Tibial artery (tissue), 4 donors: ENCODE measurements around the gene SPATC1L.
"Not testable (repeated sequence)": the region's sequence is repeated elsewhere in the genome, so short reads cannot be mapped to it uniquely, and the experiment has no call there.

Experiments
- DNase-seq, 2 donors: peaks; one replicate each; pipeline ENCODE4 v3.0.0-alpha.2; 2019
- H3K27ac ChIP-seq, 2 donors: fragments of 200-600 bp; sonication (generic) in 1 of 2; 1 replicate in 1 of 2; 2 replicates in 1 of 2; pipeline ENCODE4 v1.5.1; 2018 to 2019; ENCODE audit warnings: mild to moderate bottlenecking in 1 of 2
- H3K27me3 ChIP-seq, 2 donors: fragments of 200-600 bp; sonication (generic) in 1 of 2; one replicate each; pipeline versions ENCODE4 v1.5.1 to v1.6.0; 2016 to 2019
- H3K36me3 ChIP-seq, 3 donors: fragments of 200-600 bp; sonication (generic) in 2 of 3; one replicate each; pipeline ENCODE4 v1.5.1; 2016 to 2019; ENCODE audit warnings: mild to moderate bottlenecking in 2 of 3
- H3K4me1 ChIP-seq, 4 donors: fragments of 200-600 bp; sonication (generic) in 2 of 4; 1 replicate in 3 of 4; 2 replicates in 1 of 4; pipeline ENCODE4 v1.5.1; 2016 to 2019
- H3K4me3 ChIP-seq, 2 donors: fragments of 200-600 bp; sonication (generic) in 1 of 2; 1 replicate in 1 of 2; 2 replicates in 1 of 2; pipeline ENCODE4 v1.5.1; 2018 to 2019; ENCODE audit warnings: mild to moderate bottlenecking in 2 of 2
- H3K9me3 ChIP-seq, 3 donors: fragments of 200-600 bp; sonication (generic) in 1 of 3; one replicate each; pipeline ENCODE4 v1.5.1; 2016 to 2019
- CTCF ChIP-seq, 2 experiments: fragments of 200-600 bp in 1 of 2; fragments of 450-650 bp in 1 of 2; IDR thresholded peaks; one replicate each; pipeline ENCODE4 v1.5.1; 2017 to 2019; ENCODE audit warnings: antibody characterized with exemption in 2 of 2, mild to moderate bottlenecking in 1 of 2, moderate library complexity in 1 of 2
- intact Hi-C: fragments of 100-400 bp; cut with DNase I; formaldehyde crosslinking; loops from one replicate; pipeline ENCODE4 v1.15.0; 2023; ENCODE audit warnings: low total_unique reads

SPATC1L gene

GRCh38 chr21:46142582-46143473, 41.4 kb downstream of the SPATC1L start:
- intact Hi-C loops: loop anchor here (10.0 kb wide), 2 partner anchors 52 to 142 kb away; partner anchors contain the start of genes MCM3AP and YBEY
- TF ChIP-seq CTCF (IDR thresholded peaks at IDR 0.05): no peak
- Histone ChIP-seq H3K4me3 (no peak overlapping the region), H3K36me3 (no peaks in the 10 kb centered on the region), H3K27ac (no peak overlapping the region), H3K9me3 (no peaks in the 10 kb centered on the region), H3K27me3 (peaks cover 0 to 4% of the 10 kb centered on the region in 2 donors), H3K4me1 (peaks cover 0 to 10% (median 4%) of the 10 kb centered on the region in 4 donors)
- DNase-seq: peak in 1 of 2 donors; percentile 56

GRCh38 chr21:46141767-46142581, 42.3 kb downstream of the SPATC1L start:
- DNase-seq: peak in 1 of 2 donors; percentile 60
- TF ChIP-seq CTCF (IDR thresholded peaks at IDR 0.05): no peak
- Histone ChIP-seq H3K9me3 (no peaks in the 10 kb centered on the region), H3K27me3 (peaks cover 0 to 4% of the 10 kb centered on the region in 2 donors), H3K27ac (no peak overlapping the region), H3K36me3 (no peaks in the 10 kb centered on the region), H3K4me3 (no peak overlapping the region), H3K4me1 (peaks cover 0 to 10% (median 4%) of the 10 kb centered on the region in 4 donors)
- intact Hi-C loops: loop anchor here (10.0 kb wide), 2 partner anchors 53 to 143 kb away; partner anchors contain the start of genes MCM3AP and YBEY

GRCh38 chr21:46140352-46141003, 43.8 kb downstream of the SPATC1L start:
- intact Hi-C loops: loop anchor here (10.0 kb wide), 2 partner anchors 54 to 144 kb away; partner anchors contain the start of genes MCM3AP and YBEY
- not testable (repeated sequence) for H3K27me3 ChIP-seq, H3K9me3 ChIP-seq, H3K27ac ChIP-seq, DNase-seq, H3K36me3 ChIP-seq, H3K4me3 ChIP-seq
- H3K4me1 ChIP-seq: peaks cover 0 to 10% (median 4%) of the 10 kb centered on the region in 4 donors

GRCh38 chr21:46139686-46140085, 44.6 kb downstream of the SPATC1L start:
- Histone ChIP-seq H3K27me3 (peaks cover 0 to 4% of the 10 kb centered on the region in 2 donors), H3K4me1 (peaks cover 0 to 10% (median 4%) of the 10 kb centered on the region in 4 donors), H3K27ac (no peak overlapping the region), H3K4me3 (no peak overlapping the region), H3K9me3 (no peaks in the 10 kb centered on the region), H3K36me3 (no peaks in the 10 kb centered on the region)
- no peak for TF ChIP-seq CTCF (IDR thresholded peaks at IDR 0.05)
- DNase-seq: no peak
- intact Hi-C loops: loop anchor here (10.0 kb wide), 2 partner anchors 55 to 145 kb away; partner anchors contain the start of genes MCM3AP and YBEY

- peaks cover 0 to 4% (median 0%) of the 10 kb centered on the region in 4 donors for H3K4me1 ChIP-seq
- H3K27me3 ChIP-seq: peaks cover 0 to 4% of the 10 kb centered on the region in 2 donors
- no peak for TF ChIP-seq CTCF (IDR thresholded peaks at IDR 0.05)
- DNase-seq: no peak
- intact Hi-C loops: no loop called here
- no peak overlapping the region for H3K27ac ChIP-seq
- H3K4me3 ChIP-seq: no peak overlapping the region
- no peaks in the 10 kb centered on the region for H3K36me3 ChIP-seq
- H3K9me3 ChIP-seq: no peaks in the 10 kb centered on the region
Measured at GRCh38 chr21:46138383-46138970, 45.8 kb downstream of the SPATC1L start.
